Stimulated activated naive CD4-positive, alpha-beta T cell (primary cell): ENCODE measurements around the gene COL1A2.

Experiments used
- DNase-seq, 6 experiments: peaks; one replicate each; lab custom pipeline; 2025; lab: John Stamatoyannopoulos, UW

The COL1A2 gene

GRCh38 chr7:94394437-94395140, at the start of gene COL1A2:
TSS of gene COL1A2 (plus strand) at chr7:94394895. CDS start at chr7:94395032, 137 bp downstream.
- DNase-seq = peak in 1 of 6 experiments; percentile 10

- no peak for DNase-seq
Measured at GRCh38 chr7:94345907-94346306, 48.8 kb upstream of the COL1A2 start.

- DNase-seq = no peak
Measured at GRCh38 chr7:94348142-94348541, 46.6 kb upstream of the COL1A2 start.

GRCh38 chr7:94350734-94351133, 44.0 kb upstream of the COL1A2 start:
- no peak for DNase-seq

- DNase-seq = no peak
Measured at GRCh38 chr7:94351703-94352102, 43.0 kb upstream of the COL1A2 start.

GRCh38 chr7:94352887-94353286, 41.8 kb upstream of the COL1A2 start:
- no peak for DNase-seq

- no peak for DNase-seq
Measured at GRCh38 chr7:94354953-94355352, 39.7 kb upstream of the COL1A2 start.

GRCh38 chr7:94355454-94355853, 39.2 kb upstream of the COL1A2 start:
- no peak for DNase-seq

GRCh38 chr7:94357076-94357475, 37.6 kb upstream of the COL1A2 start:
- DNase-seq = no peak

- DNase-seq = no peak
Measured at GRCh38 chr7:94360926-94361325, 33.8 kb upstream of the COL1A2 start.

GRCh38 chr7:94362276-94362675, 32.4 kb upstream of the COL1A2 start:
- no peak for DNase-seq

GRCh38 chr7:94364816-94365215, 29.9 kb upstream of the COL1A2 start:
- DNase-seq = no peak

GRCh38 chr7:94366163-94366562, 28.5 kb upstream of the COL1A2 start:
- no peak for DNase-seq

GRCh38 chr7:94366832-94367231, 27.9 kb upstream of the COL1A2 start:
- DNase-seq = no peak

- no peak for DNase-seq
Measured at GRCh38 chr7:94367949-94368348, 26.7 kb upstream of the COL1A2 start.

- no peak for DNase-seq
Measured at GRCh38 chr7:94368371-94368791, 26.3 kb upstream of the COL1A2 start.

- no peak for DNase-seq
Measured at GRCh38 chr7:94374231-94374630, 20.5 kb upstream of the COL1A2 start.

GRCh38 chr7:94374721-94375566, 19.8 kb upstream of the COL1A2 start:
- no peak for DNase-seq

- DNase-seq = peak in 1 of 6 experiments; percentile 4
Measured at GRCh38 chr7:94375691-94376090, 19.0 kb upstream of the COL1A2 start.

- no peak for DNase-seq
Measured at GRCh38 chr7:94376281-94376680, 18.4 kb upstream of the COL1A2 start.

- no peak for DNase-seq
Measured at GRCh38 chr7:94378356-94378755, 16.3 kb upstream of the COL1A2 start.

GRCh38 chr7:94380264-94380663, 14.4 kb upstream of the COL1A2 start:
- no peak for DNase-seq

- no peak for DNase-seq
Measured at GRCh38 chr7:94382132-94382531, 12.6 kb upstream of the COL1A2 start.
